ENCODE results near the gene MUC5B.

DNA sequence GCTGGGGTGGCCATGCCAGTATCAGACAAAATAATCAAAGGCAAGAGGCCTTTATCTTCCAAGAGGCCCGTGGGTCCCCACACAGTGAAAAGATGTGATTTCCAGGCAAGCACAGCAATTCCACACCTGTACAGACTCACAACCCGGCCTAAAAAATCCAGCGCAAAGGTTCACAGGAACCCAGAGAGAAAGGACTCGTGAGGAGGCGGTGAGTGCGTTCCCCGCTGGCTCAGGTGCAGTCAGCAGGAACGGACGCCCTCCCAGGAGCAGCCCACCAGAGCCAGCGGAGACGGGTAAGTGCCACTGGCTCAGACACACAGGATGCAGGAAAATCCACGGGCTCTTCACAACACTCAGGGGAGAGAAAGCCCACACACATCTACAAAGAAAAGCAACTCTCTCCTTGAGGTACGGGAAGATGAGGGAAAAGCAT is 82.2 kb downstream of the MUC5B start:
- TF ChIP-seq CTCF (IDR thresholded peaks at IDR 0.05) (no peak), EP300 (IDR thresholded peaks at IDR 0.05) (no peak), POLR2A (IDR thresholded peaks at IDR 0.05) (no peak)

Data from ovary (tissue), 3 donors.